GM18909 (cell line): ENCODE measurements around the gene TSKU.
"Not testable (repeated sequence)": the region's sequence is repeated elsewhere in the genome, so short reads cannot be mapped to it uniquely, and the experiment has no call there.

Source experiments
- ATAC-seq: cut with Tn5 transposase; IDR thresholded peaks from one replicate; pipeline ENCODE4 v1.9.1; 2021; ENCODE audit warnings: mild to moderate bottlenecking; ENCODE audit not compliant: unreplicated experiment, poor library complexity

The TSKU gene

DNA sequence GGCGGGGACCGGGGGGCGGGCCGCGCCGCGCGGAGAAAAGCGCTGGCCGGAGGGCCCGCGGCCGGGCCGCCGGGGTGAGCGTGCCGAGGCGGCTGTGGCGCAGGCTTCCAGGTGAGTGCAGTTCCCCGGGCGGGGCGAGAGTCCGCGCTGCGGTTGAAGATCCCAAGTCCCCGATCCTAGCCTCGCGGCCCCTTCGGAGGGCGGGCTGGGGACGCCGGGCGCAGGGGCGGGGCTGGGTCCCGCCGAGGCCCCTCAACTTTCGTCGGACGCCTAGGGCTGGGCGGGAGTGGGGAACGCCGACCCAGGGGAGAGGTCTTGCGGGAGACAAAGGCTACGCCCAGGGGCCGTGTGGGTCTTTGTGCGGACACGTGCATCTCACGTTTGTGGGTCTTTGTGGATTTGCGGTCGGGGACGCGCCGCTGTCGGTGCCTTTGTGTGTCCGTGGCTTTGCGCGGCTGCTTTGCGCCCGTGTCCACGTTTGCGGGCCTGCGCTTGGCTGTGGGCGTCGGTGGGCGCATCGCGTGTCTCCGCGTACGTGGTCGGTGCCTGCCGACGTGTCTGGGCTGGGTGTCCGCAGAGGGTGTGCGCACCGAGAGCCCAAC lies at the start of gene TSKU:
Gene TSKU (plus strand): TSS at position 63 of the 602 bp plus-strand sequence. CDS start 12,261 bp downstream, outside the sequence.
- no peak for ATAC-seq

- not testable (repeated sequence) for ATAC-seq
Observed at GRCh38 chr11:76733906-76734305, 49.2 kb upstream of the TSKU start.

DNA sequence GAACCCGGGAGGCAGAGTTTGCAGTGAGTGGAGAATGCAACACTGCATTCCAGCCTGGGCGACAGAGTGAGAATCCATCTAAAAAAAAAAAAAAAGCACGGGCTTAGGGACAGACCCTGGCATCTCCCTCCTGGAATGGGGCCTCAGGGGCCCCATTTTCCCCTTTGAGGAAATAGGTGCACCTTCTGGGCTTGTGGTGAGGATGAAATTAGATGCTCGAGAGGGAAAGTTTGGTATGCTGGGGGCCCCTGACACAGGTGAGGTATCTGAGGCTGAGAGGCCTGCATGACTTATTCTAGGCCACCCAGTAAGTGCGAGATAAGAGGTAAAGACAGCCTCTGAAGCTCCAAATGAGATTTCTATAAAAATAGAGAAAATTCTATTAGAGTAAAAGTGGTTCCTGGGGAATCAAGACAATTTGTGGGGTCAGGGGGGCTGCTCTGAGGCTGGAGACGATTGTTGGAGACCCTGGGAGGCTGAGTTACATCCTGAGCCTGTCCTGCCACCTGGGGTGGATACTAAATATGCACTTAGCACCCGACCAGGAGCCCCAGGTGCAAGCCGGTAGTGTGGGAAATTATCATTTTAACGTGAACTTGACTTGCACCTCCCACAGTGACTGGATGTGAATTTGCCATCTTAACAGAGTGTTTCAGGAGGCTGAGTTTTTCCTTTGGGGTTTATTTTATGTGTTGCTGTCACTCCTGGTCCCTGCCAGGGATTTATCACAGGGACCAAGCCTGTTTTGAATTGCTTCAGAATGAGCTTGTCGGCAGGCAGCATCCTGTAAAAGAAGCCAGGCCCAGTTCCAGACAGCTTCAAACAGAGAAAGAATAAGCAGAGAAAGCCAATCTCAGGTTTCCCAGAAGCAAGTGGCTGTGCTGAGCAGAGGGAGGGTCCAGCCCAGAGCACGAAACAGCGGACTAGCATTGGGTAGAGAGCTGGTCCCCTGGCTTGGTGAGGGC lies 48.4 kb upstream of the TSKU start:
- no peak for ATAC-seq

GRCh38 chr11:76735841-76736240 lies 47.3 kb upstream of the TSKU start:
- no peak for ATAC-seq

- ATAC-seq: no peak
Observed at GRCh38 chr11:76736266-76736665, 46.9 kb upstream of the TSKU start.

GRCh38 chr11:76736773-76737495 lies 46.2 kb upstream of the TSKU start:
- no peak for ATAC-seq

GRCh38 chr11:76738618-76739240 lies 44.4 kb upstream of the TSKU start:
- no peak for ATAC-seq

GRCh38 chr11:76739798-76740197 lies 43.4 kb upstream of the TSKU start:
- ATAC-seq: no peak

DNA sequence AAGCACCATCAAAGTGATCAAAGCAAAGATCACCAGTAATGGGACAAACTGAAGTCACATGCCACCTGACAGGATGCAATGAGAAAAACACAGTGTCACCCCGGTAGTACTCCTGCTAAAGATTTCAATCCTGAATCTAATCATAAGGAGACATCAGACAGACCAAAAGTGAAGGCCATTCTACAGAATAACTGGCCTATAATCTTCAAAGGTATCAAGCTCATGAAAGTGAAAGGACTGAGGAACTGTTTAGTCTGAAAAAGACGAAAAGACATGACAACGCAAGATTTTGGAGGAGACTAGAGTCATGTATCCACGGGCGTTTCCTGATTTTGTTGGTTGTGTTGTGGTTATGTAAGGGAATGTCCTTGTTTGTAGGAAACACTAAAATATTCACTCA lies 42.4 kb upstream of the TSKU start:
- ATAC-seq: no peak

DNA sequence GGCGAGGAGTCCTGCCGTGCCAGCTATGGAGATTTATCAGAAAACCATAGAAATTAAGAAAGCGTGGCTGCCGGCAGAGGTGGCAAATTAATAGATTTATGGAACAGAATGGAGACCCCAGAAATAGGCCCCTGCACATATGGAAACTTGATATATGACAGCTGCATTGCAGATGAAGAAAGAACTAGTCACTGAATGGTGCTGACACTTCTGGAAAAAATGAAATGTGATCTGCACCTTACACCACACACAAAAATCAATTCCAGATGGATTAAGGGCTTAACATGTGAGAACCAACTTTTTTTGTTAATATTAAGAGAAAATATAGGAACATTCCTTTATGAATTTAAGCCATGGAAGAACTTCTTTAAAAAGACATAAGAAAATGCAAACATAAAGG lies 40.3 kb upstream of the TSKU start:
- ATAC-seq: no peak

DNA sequence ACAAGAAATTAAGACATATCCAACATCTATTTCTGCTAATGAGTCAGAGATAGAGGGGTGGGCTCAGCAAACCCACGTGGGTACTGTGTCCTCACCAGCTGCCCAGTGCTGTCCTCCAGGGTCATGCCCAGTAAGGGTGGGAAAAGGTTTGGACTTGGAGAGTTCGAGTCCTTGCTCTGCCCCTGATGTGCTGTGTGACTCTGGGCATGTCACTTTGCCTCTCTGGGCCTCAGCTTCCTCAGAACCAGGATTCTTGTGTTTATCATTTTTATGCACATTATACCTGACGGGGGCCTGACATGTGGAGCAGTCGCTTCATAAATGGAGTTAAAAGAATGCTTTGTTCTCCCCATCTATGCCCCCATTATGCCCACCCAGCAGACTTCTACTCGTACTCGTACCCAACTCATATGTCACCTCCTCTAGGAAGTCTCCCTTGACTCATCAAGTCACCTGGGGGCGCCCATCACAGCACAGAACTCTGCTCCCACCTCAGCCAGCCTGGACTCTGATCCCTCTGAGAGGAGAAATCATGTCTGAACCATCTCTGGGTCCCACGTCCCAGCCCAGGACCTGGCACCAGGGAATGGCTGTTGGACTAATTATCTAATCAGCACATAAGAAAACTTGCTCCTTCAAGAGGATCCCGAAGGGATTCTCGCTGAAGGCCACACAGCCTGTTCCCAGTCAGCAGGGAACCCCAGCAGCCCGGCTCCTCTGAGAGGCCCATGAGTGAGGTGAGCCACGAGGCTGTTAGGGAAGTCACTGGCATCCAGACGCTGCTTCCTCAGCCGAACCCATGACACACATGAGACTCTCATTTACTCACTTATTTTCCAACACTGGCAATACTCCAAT lies 38.7 kb upstream of the TSKU start:
- ATAC-seq: no peak

- no peak for ATAC-seq
Observed at GRCh38 chr11:76745044-76745376, 38.1 kb upstream of the TSKU start.

DNA sequence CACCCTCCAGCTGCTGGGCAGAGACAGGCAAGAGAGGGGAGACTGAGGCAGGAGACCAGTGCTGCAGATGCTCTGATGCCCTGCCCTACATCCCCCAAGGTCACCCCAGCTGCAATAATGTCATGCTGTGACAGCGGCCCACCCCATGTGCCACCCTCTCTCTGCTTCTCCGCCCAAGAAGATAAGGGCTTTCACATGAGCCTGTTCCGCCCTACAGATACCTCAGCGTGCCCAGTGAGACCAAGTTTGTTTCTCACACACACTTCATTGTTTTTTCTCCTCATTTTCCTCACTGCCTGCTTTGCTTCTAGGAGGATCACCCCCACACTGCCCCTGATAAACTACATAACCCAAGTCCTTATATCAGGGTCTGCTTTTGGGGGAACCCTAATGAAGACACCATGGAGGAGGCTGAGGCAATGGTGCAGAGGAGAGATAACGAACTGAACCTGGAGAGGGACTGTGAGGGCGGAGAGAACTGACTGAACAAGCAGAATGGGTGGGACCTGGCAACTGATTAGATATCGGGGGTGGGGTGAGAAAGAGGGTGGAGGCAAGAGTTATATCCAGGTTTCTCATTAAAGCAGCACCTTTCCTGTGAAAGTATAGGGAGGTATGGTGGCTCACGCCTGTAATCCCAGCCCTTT lies 37.5 kb upstream of the TSKU start:
- no peak for ATAC-seq

GRCh38 chr11:76747153-76747914 lies 35.8 kb upstream of the TSKU start:
- no peak for ATAC-seq

DNA sequence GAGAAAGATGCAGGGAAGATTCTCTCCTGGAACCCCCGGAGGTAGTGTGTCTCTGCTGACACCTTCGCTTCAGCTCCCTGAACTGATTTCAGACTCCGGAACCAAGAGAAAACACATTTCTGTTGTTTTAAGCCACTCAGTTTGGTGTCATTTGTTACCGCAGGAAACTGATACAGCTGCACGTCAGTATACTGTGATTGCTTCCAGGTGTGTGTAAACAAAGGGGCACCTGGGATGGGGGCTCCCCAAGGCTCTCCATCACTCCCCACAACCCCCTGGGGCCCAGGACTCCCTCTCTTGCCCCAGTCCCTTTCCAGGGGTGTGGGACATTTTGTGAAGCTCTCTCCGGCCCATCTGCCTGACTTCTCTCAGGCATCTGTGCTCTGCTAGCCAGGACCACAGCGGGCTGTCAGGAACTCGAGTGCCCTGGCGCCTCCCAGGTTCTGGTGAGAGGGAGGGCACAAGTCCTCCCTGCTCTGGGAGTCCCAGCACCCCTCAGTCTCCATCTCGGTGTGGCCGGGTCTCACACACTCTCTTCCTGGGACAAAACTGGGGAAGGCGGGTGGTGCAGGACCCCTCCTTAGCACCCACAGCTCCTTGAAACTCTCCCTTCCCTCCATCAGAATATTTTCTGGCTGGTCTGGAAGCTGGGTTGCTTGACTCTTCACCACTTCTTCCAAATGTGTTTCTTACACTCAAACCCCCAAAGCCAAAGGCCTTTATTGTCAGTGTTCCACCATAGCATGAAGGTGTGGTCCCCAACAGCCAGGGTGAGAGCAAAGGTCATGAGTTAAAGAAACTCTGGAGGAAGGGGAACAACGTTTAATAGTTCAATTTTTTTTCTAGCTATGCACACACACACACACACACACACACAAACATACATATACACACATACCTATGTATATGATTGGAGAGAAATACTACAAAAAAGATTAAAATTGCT lies 35.0 kb upstream of the TSKU start:
- no peak for ATAC-seq

GRCh38 chr11:76748948-76749347 lies 34.2 kb upstream of the TSKU start:
- no peak for ATAC-seq

- ATAC-seq: no peak
Observed at GRCh38 chr11:76750067-76750466, 33.1 kb upstream of the TSKU start.
